GM18511 (cell line): ENCODE measurements around the gene PDE1A.

Experiments
- ATAC-seq: cut with Tn5 transposase; IDR thresholded peaks from one replicate; pipeline ENCODE4 v1.9.1; 2021; ENCODE audit warnings: mild to moderate bottlenecking, moderate library complexity; ENCODE audit not compliant: unreplicated experiment

PDE1A gene

DNA sequence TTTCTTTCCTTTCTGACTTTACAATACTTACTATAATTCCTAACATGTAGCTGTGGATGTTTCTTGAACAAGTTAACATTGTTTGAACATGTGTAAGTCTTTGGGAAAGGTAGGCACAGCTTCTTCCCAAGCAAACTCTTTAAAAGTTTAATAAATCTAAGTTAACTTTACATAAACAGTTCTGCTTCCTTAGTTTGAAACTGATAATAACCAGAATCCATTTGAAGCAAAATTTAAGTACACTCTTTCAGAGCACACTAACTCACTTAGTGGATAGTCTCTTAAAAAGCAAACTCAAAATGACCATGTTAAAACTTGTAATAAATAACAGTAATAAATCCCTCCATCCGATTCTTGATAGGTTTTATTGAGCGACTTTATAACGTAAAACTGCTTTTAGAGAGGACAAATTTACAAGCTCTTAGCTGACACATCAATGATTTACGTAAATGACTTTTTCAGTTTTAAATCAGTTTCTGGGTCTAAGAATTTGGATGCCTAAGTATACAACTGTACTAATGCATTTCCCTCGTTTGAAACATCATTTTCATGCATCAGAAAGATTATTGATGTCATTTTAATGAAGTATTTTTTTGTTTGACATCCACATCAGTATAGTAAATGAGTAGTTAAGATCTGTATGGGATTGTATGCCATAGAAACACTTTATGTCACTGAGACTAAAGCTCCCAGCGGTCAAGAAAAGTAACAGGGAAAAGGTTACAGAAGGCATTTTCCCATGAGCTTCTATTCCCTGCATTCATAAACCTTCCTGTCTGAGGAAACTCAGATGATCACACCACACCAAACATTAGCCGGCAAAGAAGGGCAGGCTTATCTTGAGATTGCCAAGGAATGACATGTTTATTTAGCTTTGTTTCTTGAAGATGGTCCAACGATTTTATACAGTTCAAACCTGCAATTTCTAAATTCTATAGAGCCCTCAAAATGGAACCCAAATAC, 67.5 kb downstream of the PDE1A start:
- no peak for ATAC-seq

DNA sequence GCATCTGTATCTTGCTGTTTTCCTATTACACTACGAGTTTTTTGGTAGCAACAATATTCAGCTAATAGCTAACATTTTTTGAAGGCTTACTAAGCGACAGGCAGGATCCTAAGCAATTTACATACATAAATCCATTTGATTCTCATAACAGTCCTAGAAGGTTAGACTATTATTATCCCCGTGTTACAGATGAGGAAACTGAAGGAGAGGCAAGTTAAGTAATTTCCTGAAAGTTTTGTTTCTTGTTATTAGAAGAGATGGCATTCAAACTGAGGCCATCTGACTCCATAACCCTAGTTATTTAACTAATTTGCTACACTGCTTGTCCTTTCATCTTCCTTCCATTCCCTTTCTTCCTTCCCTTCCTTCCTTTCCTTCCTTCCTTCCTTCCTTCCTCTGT, 68.2 kb downstream of the PDE1A start:
- no peak for ATAC-seq

DNA sequence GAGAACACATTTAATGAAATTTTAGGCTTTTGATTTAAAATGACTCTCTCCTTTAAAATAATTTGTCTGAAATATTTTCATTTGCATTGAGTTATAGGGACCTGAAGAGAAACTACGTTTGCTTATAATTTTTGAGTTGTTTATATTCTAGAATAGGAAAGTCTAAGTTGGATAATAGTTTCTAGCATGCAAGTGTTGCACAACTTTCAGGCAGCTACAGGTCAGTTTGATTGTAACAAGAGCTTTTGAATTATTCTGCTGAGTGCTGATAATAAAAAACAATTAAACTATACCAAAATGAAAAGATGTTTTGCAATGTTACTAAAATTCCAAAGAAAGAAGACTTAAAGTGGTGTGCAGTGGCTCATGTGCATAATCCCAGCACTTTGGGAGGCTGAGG, 71.0 kb downstream of the PDE1A start:
- no peak for ATAC-seq

DNA sequence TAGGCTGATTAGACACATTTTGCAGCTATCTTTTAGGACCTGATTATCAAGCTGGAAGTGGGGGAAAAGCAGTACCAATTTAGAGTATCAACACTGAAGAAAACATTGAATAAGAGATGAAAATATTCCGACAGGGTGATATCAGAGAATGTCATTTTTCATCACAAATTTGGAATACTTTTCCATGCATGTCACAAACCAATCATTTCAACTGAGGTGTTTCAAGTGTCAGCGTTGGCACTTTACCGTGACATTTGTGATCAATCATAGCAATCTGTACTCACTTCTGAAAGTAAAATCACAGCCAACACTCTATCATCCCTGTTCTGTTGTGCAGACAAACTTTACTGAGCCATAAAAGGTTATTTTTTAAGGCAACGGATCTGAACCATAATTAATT, 75.4 kb downstream of the PDE1A start:
- no peak for ATAC-seq

DNA sequence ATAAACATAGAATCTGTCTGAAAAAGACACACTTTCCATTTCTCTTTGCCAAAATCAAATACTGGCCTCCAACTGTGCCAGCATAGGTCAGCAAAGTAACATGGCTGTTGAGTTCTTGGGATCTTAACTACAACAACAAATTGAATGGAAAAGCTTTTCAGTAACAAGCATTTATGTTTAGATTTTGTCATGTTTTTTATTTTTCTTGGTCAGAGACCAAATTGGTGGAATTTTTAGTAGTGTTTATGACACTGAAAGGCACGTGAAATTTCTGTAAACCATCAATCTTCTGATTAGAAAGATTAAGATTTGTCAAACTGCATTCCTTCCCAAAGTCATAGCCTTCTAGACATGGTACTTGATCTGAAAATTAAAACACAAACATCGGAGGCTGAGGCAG, 77.6 kb downstream of the PDE1A start:
- ATAC-seq, result no peak

DNA sequence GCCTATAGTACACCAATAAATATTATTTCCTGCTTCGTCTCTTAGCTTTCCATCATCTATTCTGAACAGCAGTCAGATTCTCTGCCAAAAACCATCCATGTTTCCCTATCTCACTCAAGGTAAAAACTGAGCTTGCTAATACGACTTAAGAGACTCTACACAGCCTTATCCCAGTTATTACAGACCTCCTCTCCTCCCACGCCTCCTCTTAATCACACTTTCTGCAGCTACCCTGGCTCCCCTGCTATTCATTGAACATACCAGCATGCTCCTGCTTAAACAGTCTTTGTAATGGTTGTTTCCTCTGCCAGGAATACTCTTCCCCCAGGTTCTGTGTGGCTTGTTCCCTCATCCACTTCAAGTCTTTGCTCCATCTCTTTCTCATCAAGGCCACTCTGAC, 81.5 kb downstream of the PDE1A start:
- ATAC-seq, result no peak

DNA sequence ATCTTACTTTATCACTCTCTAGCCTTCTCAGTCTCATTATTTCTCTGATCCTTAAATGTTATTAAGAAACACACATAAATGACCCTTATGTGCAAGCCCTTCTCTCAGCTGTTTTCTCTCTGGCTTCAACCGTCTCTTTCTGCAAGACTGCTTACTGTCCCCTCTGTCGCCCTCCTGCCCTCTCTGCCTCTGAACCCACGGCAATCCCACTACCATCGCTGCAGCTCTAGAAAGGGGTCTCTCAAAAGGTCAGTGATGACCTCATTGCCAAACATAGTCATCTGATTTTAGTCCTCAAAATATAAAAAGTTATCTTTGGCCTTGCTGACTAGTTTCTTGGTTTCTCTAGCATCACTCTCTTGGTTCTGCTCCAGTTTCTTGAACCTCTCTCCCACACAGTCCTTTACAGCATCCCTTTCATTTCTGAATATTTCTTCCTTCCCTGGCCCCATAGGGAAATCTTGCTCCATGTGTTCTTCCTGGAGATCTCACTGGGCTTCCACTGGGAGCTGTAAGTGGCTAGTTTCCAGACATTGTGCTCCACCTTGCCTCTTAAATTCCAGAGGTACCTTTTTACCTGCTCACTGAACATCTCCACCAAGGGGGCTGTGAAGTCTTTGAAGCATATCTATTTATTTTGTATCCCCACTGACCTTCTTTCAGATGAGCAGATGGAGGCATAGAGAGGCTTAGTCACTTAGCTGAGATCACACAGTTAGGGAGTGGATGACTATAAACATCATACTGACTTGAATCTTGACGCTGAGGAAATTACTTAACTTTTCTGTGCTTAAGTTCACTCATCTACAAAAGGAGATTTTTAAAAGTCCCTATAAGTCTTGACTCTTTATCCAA, 96.2 kb downstream of the PDE1A start:
- ATAC-seq, result no peak

DNA sequence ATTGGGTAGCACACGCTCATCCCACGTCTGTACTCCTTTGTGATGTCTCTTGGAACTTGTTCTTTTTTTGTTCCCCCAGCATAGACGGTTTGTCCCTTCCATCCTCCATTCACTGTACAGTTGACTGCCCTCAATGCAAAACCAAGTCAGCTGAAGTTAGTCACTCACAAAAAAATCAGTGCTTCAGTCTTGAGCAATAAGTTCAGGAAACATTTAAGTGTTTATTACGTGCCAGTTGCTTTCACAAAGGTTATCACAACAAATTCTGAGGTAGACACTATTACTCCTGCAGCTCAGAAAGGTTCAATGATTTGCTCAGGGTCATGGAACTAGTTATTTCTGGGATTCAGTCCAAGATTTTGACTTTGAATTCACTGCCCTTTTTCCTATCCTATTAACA, 102.2 kb downstream of the PDE1A start:
- ATAC-seq, result no peak

DNA sequence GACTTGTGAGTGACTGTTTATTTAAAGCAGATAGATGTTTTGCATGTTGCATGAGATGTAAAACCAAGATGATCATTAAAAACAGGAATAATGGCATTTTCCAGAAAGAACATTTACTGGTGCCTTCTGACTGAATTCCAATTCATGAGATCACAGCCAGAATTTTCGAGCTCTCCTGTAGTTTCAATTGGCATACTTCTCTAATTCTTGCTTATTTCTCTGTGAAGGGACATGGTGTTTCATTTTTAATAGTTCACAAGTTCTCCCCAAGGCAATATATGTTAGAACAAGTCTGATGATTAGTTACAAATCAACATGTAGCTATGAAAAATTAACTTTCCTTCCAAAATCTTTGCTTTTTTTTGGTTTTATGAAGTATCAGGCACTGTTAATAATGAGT, 105.7 kb downstream of the PDE1A start:
- ATAC-seq, result no peak

DNA sequence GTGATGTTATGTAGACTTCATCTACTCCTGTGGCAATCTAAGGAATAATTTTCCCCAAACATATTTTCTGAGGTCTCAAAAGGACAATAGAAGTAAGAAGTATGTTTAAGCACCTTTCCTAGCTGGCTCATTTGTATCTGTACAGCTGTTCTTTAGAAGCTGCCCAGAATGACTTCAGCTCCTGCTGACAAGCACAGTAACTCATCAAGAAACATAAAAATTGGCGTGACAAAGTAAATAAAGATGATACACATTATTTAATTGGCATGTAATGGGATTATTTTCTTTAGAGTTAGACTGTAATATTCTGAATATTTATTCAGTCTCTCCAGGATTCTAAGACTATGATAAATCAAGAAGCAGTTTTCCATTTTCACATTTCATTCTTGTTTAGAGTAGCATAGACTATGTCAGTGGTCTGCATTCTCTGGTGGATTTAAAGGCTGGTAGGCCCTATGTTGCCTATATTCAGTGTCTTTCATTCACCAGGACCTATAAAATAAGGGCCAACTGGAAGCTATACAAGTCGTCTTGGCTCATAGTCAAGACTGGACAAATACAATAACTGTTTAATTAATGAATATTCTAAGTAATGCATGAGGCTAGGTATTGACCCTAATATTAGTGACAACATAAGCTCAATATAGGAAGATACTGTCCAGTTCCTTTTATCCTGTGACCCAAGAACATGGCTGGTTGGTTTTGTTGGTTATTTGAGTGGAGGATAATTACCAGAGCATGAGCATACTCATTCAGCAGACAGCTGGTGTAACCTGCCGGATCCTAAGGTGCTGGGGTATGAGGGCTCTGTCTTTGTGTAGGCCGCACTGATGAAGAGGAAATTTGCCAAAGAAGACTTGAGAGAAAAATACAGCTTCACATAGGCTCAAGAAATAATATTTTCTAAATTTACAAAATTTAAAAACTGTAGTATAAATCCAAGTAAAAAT, 107.0 kb downstream of the PDE1A start:
- ATAC-seq, result no peak

DNA sequence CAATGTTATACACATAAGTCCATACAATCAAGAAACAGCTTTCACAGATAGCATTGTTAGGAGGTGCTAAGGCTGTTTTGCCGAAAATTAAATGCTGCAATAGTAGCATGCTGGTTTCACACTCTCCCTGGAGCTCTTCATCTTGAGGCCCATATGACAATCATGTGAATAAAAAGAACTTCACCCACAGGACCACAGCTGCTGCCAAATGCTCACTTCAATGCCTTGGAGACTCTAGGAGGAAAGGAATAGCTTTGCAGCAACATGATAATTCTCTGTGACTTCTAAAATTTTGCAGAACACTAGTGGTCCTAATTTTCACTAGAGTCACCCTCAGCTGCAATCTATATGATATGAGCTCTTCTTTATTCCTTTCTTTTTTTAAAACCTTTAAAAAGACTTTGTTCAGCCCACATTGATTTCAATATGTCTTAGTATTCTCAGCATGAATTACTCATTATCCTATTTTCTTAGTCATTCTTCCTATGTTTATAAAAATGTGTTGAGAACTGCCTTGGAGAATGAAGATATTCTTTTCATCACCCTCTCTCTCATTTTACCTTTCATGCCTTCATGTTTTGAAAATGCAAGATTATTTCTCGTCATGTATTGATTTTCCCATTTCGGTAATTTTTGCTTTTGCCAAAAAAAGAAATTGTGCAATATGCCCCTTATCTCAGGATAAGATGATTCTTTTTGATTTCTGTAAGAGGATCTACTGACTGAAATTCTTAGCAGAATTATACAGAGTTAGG, 108.2 kb downstream of the PDE1A start:
- ATAC-seq, result no peak

DNA sequence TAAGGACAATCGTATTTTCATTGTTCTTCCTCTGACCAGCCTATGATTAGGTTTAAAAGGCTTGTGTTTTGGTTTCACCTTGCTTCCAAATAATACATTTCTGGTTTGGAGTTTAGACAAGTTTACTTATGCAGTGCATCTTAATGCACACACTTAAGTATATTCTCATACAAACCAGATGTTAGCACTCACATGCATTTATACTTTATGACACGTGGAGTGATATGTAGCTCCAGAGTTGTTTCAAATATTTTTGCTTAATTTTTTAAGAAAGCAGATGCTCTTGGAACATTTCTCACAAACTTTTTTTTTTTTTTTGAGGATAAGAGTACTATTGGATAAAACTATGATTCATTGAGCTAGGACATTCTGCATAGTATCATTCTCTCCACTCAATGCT, 109.9 kb downstream of the PDE1A start:
- no peak for ATAC-seq

DNA sequence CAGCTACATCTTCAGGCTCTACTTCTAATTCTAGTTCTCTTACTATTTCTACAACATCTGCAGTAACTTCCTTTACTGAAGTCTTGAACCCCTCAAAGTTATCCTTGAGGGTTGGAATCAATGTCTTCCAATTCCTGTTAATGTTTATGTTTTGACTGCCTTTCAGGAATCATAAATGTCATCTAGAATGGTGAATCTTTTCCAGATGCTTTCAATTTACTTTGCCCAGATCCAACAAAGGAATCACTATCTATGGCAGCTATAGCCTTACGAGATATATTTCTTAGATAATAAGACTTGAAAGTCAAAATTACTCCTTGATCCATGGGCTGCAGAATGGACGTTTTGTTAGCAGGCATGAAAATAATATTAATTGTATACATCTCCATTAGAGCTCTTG, 123.9 kb downstream of the PDE1A start:
- no peak for ATAC-seq

DNA sequence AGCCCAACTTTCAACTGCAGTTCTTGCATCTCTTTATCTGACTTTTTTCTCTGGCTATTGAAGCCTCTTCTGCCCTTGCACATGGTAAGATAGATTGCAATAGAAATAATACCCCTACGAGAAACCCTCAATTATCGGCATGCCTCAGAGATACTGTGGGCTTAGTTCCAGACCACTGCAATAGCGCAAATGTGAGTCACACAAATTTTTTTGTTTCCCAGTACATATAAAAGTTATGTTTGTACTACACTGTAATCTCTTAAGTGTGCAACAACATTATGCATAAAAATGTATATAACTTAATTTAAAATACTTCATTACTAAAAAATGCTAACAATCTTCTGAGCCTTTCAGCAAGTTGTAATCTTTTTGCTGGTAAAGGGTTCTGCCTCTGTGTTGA, 124.7 kb downstream of the PDE1A start:
- ATAC-seq, result no peak

DNA sequence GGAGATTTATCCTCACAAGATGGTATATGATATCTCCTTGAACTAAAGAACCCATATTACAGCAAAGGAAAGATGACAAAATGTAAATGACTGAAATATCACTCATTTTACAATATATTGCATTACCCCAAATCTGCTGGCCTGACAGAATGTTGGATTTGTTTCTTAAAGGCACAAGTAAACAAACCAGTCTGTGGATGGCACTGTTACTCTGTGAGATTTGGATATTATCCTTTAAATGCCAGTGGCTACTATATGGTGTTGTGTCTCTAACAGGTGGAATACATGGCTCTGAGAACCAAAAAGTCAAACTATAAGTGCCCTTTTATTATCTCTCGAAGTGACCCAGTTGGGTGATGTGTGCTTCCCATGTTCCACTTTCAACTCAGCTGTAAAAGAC, 125.7 kb downstream of the PDE1A start:
- ATAC-seq, result no peak

DNA sequence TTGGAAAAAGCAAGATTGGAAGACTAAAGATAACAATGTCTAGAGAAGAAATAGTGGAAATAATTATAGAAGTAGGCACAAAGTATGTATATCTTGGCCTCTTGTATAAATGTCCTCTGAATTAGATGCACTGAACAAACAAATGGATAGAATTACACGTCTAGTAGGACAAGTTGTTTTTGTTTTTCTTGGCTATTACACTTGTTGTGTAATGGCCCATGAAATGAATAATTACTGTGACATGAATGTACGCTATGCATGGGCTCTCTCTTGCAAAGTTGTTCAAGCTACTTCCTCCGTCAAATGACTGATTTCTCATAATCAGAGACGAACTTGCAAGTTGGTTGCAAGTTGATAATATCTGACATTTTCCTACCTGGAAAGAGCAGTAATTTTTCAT, 126.2 kb downstream of the PDE1A start:
- no peak for ATAC-seq

DNA sequence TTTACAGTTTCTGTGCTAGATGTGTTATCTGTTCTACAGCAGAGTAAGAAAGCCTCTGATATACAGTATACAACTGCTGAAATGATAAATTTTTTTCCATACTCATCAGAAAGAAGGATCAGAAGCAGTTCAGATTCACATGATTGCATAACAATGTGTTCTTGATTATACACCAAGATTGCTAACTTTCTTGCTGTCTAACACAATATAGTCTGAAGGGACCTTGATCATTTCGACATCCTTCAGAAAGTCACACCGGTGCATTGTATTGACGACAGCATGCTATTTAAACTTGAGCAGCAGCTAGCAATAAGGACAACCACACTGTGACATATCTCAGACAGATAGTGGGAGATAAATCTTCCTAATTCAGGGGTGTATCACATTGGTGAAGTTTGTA, 127.2 kb downstream of the PDE1A start:
- no peak for ATAC-seq

DNA sequence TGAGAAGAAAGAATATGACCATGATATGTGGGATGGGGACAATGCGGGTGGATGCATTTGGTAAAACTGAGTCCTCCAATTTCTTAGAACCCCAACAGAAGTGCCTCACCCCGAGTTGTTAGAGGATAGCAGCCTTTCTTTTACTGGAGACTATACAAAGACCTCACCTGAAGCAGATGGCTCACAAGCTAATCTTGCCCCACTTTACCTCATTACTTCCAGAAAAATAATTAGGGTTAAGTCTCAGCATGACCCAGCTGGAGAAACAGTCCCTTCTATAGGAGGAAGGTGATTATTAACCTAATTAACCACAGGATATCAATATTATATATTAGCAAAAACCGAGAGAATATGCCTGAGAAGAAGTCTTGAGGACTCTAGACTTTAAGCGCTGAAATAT, 128.4 kb downstream of the PDE1A start:
- ATAC-seq, result no peak

DNA sequence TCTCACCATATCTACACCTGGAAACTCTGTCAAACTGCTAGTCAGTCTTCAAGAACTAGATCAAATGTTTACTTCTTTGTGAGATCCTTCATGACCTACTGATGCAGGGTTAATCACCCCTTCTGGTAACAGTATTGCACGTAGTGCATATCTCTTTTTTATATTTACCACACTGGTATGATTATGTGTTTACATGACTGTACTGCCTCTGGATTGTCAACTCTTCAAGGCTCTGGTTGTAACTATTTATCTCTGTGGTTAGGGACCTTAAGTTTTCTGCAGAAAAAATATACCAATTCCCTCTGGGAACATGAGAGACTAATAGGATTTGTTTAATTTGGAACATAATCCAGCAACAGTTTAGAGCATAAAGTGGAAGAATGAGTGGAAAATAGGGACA, 135.5 kb downstream of the PDE1A start:
- ATAC-seq, result no peak

DNA sequence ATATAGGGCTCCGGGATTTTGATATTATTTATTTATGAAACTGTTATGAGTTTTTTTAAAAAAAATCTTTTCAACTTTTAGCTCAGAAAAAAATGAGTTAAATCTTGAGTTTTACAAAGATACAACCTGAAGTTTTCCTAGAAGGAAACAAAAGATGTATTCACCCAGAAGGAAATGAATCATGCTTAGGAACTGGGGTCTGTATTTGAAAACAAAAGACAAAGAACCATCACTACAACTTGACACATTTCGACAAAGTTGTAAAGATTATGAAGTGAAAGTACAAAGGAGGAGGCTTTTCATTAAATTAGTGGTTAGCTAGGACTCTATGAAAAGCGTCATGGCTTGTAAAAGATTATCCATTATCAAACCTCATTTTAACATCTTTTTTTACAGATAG, 143.3 kb downstream of the PDE1A start:
- ATAC-seq, result no peak
